Stimulated activated CD4-positive, alpha-beta T cell treated with anti-CD3 and anti-CD28 coated beads, Interleukin-1b, Interleukin-23, amount 100 ng/mL, for 48 hours (primary cell): Measurements from ENCODE around the gene U2SURP.
"Not testable (repeated sequence)": the region's sequence is repeated elsewhere in the genome, so short reads cannot be mapped to it uniquely, and the experiment has no call there.

Experiments used
- DNase-seq: peaks from one replicate; pipeline ENCODE4 v3.0.0-alpha.2; 2020

The U2SURP gene

GRCh38 chr3:143024351-143024960 lies 23.1 kb downstream of the U2SURP start:
- no peak for DNase-seq

- no peak for DNase-seq
Measured at GRCh38 chr3:143031327-143031726, 30.0 kb downstream of the U2SURP start.

DNA sequence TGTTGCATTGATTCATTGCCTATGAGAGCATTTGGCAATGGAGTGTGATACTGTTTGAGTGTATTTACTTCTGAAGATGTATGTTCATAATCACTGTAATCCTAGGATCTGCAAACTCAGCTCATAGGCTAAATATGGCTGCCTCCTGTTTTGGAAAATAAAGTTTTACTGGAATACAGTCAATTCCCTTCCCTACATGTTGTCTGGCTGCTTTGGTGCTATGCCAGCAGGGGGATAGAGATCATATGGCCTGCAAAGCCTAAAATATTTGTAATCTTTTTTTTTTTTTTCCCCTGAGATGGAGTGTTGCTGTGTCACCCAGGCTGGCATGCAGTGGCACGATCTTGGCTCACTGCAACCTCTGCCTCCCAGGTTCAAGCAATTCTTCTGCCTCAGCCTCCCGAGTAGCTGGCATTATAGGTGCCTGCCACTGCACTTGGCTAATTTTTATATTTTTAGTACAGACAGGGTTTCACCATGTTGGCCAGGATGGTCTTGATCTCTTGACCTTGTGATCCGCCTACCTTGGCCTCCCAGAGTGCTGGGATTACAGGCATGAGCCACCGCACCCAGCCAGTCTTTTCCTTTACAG lies 30.5 kb downstream of the U2SURP start:
- not testable (repeated sequence) for DNase-seq

GRCh38 chr3:143035466-143036211 lies 34.3 kb downstream of the U2SURP start:
- no peak for DNase-seq

DNA sequence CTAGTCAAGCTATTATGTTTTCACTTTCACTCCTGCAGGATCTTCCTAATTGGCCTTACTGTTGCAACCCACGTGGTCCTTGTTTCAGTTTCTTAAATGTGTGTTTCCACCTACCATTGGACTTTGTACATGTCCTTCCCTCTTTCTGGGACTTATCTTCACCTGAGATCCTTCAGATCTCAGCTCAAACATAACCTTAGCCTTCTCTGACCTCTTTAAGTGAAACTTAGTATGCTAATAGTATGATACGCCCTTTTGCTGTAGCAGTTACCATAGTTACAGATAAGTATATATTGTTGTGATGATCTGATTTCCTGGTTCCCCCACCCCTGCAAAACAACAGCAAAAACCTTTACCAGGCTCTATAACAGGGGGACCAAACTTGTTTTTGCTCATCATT lies 35.2 kb downstream of the U2SURP start:
- DNase-seq = no peak

DNA sequence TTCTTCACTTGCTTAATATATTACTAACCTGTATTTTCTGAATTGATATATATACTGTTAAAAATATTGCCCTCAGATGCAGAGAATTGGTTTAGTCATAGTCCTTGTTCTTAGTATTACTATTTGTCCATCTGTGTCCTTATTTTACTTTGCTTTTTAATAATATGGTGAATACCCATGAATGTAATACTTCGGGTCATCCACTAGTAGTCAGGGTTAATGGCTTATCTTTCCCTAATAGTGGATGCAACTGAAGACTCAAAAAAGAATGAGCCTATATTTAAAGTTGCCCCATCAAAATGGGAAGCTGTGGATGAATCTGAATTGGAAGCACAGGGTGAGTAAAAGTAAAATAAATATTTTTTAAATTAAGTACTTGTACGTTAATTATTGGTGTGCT lies 36.5 kb downstream of the U2SURP start:
- DNase-seq = no peak

GRCh38 chr3:143040261-143040879 lies 39.0 kb downstream of the U2SURP start:
- DNase-seq = no peak

GRCh38 chr3:143041903-143042302 lies 40.5 kb downstream of the U2SURP start:
- DNase-seq = no peak

- DNase-seq = no peak
Measured at GRCh38 chr3:143045639-143046038, 44.3 kb downstream of the U2SURP start.

DNA sequence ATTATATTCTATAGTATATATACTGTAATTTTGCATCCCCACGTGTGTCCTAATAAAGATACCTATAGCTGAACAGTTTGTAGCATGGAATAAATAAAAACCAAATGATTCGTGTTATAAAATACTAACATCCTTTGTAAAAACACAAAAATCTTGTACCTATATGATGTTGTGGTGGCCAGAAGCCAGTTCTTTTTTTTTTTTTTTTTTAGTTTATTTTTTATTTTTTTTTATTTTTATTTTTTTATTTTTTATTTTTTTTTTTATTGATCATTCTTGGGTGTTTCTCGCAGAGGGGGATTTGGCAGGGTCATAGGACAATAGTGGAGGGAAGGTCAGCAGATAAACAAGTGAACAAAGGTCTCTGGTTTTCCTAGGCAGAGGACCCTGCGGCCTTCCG lies 44.7 kb downstream of the U2SURP start:
- not testable (repeated sequence) for DNase-seq

- DNase-seq = no peak
Measured at GRCh38 chr3:143054011-143054410, 52.6 kb downstream of the U2SURP start.

- DNase-seq = no peak
Measured at GRCh38 chr3:143056372-143056771, 55.0 kb downstream of the U2SURP start.

- no peak for DNase-seq
Measured at GRCh38 chr3:143060906-143061305, 59.5 kb downstream of the U2SURP start.

GRCh38 chr3:143063018-143063417 lies 61.6 kb downstream of the U2SURP start:
- DNase-seq = no peak

DNA sequence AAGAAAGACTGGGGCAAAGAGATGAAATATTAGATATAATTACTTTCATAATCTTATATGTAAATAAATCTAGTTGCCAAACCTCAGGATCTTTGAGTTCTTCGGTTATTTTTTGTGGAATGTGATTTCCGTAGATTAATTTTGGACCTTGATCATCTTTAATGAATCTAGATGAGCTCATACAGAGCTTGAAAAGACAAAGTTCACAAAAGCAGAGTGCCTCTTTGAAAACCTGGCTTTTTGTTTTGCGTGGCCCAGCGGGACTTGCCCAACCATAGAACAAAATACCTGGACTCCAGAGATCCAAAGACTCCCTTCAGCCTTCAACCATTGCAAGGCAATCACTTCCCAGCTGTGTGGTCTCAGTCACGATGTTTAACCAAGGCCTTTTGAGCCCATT lies 63.4 kb downstream of the U2SURP start:
- DNase-seq = no peak

GRCh38 chr3:143065364-143065763 lies 64.0 kb downstream of the U2SURP start:
- DNase-seq = no peak

DNA sequence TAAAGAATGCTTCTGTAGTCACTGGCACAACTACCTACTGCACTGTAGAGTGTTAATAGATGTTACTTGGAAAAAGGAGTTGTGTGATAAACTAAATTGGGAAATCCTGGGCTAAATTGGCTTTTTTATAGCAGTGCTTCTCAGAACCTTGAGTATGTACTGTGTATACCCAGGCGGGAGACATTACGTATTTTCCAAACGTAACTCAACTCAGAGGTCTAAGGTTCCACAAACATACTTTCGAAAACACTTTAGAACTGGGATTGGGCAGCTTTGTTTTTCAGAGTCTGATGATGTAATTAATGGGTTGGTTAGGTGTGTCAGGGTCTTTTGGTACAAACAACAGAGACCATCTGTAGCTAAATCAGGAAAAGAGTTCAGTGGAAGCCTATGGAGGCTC lies 64.7 kb downstream of the U2SURP start:
- no peak for DNase-seq

DNA sequence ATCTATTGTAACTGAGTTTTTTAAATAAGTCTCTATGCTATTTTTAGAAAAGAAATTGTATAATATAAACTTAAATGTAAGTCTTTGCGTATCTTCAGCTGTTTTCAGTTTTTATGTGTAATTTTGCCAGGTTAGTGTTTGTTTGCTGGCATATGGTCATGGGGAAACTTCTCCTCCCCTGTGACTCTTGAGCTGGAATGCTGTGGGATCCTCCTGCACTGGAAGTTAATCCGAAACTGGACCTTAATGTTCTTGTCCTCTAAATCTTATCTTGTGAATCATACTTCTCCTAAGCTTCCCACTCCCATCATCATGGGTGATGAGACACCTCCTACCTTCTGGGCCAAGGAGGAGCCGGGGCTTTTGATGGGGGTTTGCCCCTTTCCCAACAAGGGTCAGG lies 65.8 kb downstream of the U2SURP start:
- no peak for DNase-seq

DNA sequence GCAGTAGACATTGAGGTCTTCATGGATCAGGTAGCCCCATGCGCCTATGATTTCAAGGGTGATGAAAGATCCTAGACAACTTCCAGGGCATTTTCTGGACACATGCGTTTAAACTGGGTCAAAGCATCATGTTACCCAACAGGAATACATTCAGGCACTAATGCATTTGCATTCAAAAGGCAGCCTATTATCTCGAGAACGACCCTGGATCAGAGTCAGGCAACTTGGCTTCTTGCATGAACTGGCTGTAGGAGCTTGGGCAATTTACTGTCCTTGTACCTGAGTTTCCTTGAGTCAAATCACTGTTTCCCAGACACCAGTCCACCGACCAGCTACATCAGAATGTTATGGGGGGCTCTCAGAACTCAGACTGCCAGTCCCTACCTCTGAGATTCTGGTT lies 66.7 kb downstream of the U2SURP start:
- no peak for DNase-seq

- DNase-seq = no peak
Measured at GRCh38 chr3:143070977-143071551, 69.7 kb downstream of the U2SURP start.

DNA sequence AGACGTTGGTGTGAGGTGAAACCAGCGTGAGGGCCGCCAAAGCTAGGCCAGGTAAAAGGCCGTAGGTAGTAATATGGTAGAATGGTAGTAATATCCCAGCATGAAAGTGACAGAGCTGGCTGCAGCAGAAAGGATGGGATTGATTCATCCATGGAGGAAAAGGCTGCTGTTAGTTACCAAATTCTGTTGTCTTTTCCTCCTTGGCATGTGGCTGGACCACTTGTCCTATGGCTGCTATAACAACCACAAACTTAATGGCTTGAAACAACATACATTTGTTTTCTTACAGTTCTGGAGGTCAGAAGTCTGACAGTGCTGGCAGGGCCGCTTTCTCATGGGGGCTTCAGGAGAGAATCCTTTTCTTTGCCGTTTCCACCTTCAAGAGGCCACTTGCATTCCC lies 70.4 kb downstream of the U2SURP start:
- DNase-seq = no peak

DNA sequence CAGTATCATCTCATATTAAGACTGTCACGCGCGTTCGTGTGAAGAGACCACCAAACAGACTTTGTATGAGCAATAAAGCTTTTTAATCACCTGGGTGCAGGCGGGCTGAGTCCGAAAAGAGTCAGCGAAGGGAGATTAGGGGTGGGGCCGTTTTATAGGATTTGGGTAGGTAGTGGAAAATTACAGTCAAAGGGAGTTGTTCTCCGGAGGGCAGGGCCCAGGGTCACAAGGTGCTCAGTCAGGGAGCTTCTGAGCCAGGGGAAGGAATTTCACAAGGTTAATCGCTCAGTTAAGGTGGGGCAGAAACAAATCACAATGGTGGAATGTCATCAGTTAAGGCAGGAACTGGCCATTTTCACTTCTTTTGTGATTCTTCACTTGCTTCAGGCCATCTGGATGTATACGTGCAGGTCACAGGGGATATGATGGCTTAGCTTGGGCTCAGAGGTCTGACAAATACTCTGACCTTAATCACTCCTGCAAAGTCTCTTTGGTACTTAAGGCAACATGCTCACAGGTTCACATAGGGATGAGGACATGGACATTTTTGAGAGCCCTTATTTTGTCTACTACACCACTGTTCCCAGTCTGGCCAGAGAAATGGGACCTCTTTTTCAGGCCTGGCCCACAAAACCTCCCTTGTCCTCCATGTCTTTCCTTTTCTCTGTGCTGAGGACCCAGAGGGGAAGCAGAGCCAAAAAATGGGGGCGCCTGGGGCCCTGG lies 71.1 kb downstream of the U2SURP start:
- not testable (repeated sequence) for DNase-seq

- not testable (repeated sequence) for DNase-seq
Measured at GRCh38 chr3:143073541-143073940, 72.2 kb downstream of the U2SURP start.
